ENCODE results near the gene RFWD3. TPM values are rescaled to one million over a fixed set of nuclear protein-coding genes. Genes with fewer than 3 reads are reported as not detected.
A peak's percentile ranks its signal among the peaks of the same experiment; 100 is the strongest.

Gene RFWD3
- total RNA-seq, 2 donors from 2014 or later: 34.2 to 61.2 TPM

- peak overlapping the region; percentile 98 for H3K4me3 Mint-ChIP-seq
- ATAC-seq: no peak
- H3K27me3 Mint-ChIP-seq: no peaks in the 10 kb centered on the region
- H3K27ac Mint-ChIP-seq: peak overlapping the region; percentile 95
- DNase-seq: no peak
- no peaks in the 10 kb centered on the region for H3K9me3 ChIP-seq (ENCODE audit: control insufficient read depth, low read length, poor library complexity, severe bottlenecking)
- peaks cover 52% of the 10 kb centered on the region for H3K4me1 Mint-ChIP-seq
- H3K36me3 Mint-ChIP-seq (ENCODE audit: low read depth): no peaks in the 10 kb centered on the region
Observed at GRCh38 chr16:74605746-74606520, 60.7 kb downstream of the RFWD3 start.

GRCh38 chr16:74605332-74605731 lies 61.3 kb downstream of the RFWD3 start:
- H3K4me1 Mint-ChIP-seq: peaks cover 58% of the 10 kb centered on the region
- DNase-seq (no peak), ATAC-seq (no peak)
- H3K9me3 ChIP-seq (ENCODE audit: control insufficient read depth, low read length, poor library complexity, severe bottlenecking): no peaks in the 10 kb centered on the region
- no peaks in the 10 kb centered on the region for H3K36me3 Mint-ChIP-seq (ENCODE audit: low read depth)
- peak overlapping the region; percentile 95 for H3K27ac Mint-ChIP-seq
- peak overlapping the region; percentile 98 for H3K4me3 Mint-ChIP-seq
- no peaks in the 10 kb centered on the region for H3K27me3 Mint-ChIP-seq

GRCh38 chr16:74603848-74604247 lies 62.8 kb downstream of the RFWD3 start:
- H3K4me3 Mint-ChIP-seq: peak overlapping the region; percentile 98
- H3K27ac Mint-ChIP-seq: peak overlapping the region; percentile 95
- no peaks in the 10 kb centered on the region for H3K27me3 Mint-ChIP-seq
- DNase-seq (no peak), ATAC-seq (no peak)
- H3K36me3 Mint-ChIP-seq (ENCODE audit: low read depth): peaks cover 2% of the 10 kb centered on the region
- H3K9me3 ChIP-seq (ENCODE audit: control insufficient read depth, low read length, poor library complexity, severe bottlenecking): no peaks in the 10 kb centered on the region
- H3K4me1 Mint-ChIP-seq: peaks cover 64% of the 10 kb centered on the region

GRCh38 chr16:74601126-74601871 lies 65.4 kb downstream of the RFWD3 start:
- Mint-ChIP-seq H3K36me3 (ENCODE audit: low read depth) (peaks cover 2% of the 10 kb centered on the region), H3K4me1 (peaks cover 60% of the 10 kb centered on the region), H3K4me3 (peak overlapping the region; percentile 78), H3K27me3 (no peaks in the 10 kb centered on the region), H3K27ac (peak overlapping the region; percentile 95)
- ATAC-seq (peak; percentile 98), DNase-seq (peak; percentile 37 to 66 (median 43))
- no peaks in the 10 kb centered on the region for H3K9me3 ChIP-seq (ENCODE audit: control insufficient read depth, low read length, poor library complexity, severe bottlenecking)

GRCh38 chr16:74596586-74596985 lies 70.1 kb downstream of the RFWD3 start:
- peaks cover 46% of the 10 kb centered on the region for H3K4me1 Mint-ChIP-seq
- no peak overlapping the region for H3K4me3 Mint-ChIP-seq
- DNase-seq: no peak
- H3K36me3 Mint-ChIP-seq (ENCODE audit: low read depth): peaks cover 2% of the 10 kb centered on the region
- no peaks in the 10 kb centered on the region for H3K9me3 ChIP-seq (ENCODE audit: control insufficient read depth, low read length, poor library complexity, severe bottlenecking)
- ATAC-seq: no peak
- H3K27me3 Mint-ChIP-seq: no peaks in the 10 kb centered on the region
- H3K27ac Mint-ChIP-seq: peak overlapping the region; percentile 14

- no peak for ATAC-seq
- H3K4me1 Mint-ChIP-seq: peaks cover 31% of the 10 kb centered on the region
- no peaks in the 10 kb centered on the region for H3K36me3 Mint-ChIP-seq (ENCODE audit: low read depth)
- H3K9me3 ChIP-seq (ENCODE audit: control insufficient read depth, low read length, poor library complexity, severe bottlenecking): no peaks in the 10 kb centered on the region
- peak overlapping the region; percentile 4 for H3K4me3 Mint-ChIP-seq
- DNase-seq: no peak
- H3K27me3 Mint-ChIP-seq: no peaks in the 10 kb centered on the region
- no peak overlapping the region for H3K27ac Mint-ChIP-seq
Observed at GRCh38 chr16:74592847-74593246, 73.8 kb downstream of the RFWD3 start.

GRCh38 chr16:74591876-74592650 lies 74.6 kb downstream of the RFWD3 start:
- peaks cover 35% of the 10 kb centered on the region for H3K4me1 Mint-ChIP-seq
- no peaks in the 10 kb centered on the region for H3K27me3 Mint-ChIP-seq
- ATAC-seq (no peak), DNase-seq (no peak)
- peak overlapping the region; percentile 53 for H3K4me3 Mint-ChIP-seq
- peaks cover 3% of the 10 kb centered on the region for H3K36me3 Mint-ChIP-seq (ENCODE audit: low read depth)
- H3K27ac Mint-ChIP-seq: peak overlapping the region; percentile 43
- no peaks in the 10 kb centered on the region for H3K9me3 ChIP-seq (ENCODE audit: control insufficient read depth, low read length, poor library complexity, severe bottlenecking)

- peaks cover 8% of the 10 kb centered on the region for H3K36me3 Mint-ChIP-seq (ENCODE audit: low read depth)
- peak overlapping the region; percentile 86 for H3K27ac Mint-ChIP-seq
- peaks cover 38% of the 10 kb centered on the region for H3K4me1 Mint-ChIP-seq
Observed at GRCh38 chr16:74586948-74587347, 79.7 kb downstream of the RFWD3 start.

GRCh38 chr16:74585846-74586443 lies 80.7 kb downstream of the RFWD3 start:
- H3K9me3 ChIP-seq (ENCODE audit: control insufficient read depth, low read length, poor library complexity, severe bottlenecking): no peaks in the 10 kb centered on the region
- peak; percentile 37 for ATAC-seq
- no peak for DNase-seq
- peaks cover 8% of the 10 kb centered on the region for H3K36me3 Mint-ChIP-seq (ENCODE audit: low read depth)
- no peak overlapping the region for H3K4me3 Mint-ChIP-seq
- H3K4me1 Mint-ChIP-seq: peaks cover 45% of the 10 kb centered on the region
- peak overlapping the region; percentile 86 for H3K27ac Mint-ChIP-seq
- H3K27me3 Mint-ChIP-seq: no peaks in the 10 kb centered on the region

More at GRCh38 chr16:74586948-74587347, 79.7 kb downstream of the RFWD3 start:
- ATAC-seq (no peak), DNase-seq (no peak)
- H3K27me3 Mint-ChIP-seq: no peaks in the 10 kb centered on the region
- H3K9me3 ChIP-seq (ENCODE audit: control insufficient read depth, low read length, poor library complexity, severe bottlenecking): no peaks in the 10 kb centered on the region
- H3K4me3 Mint-ChIP-seq: no peak overlapping the region

- Mint-ChIP-seq H3K36me3 (ENCODE audit: low read depth) (peaks cover 8% of the 10 kb centered on the region), H3K4me3 (peak overlapping the region; percentile 0), H3K27me3 (no peaks in the 10 kb centered on the region), H3K4me1 (peaks cover 54% of the 10 kb centered on the region), H3K27ac (peak overlapping the region; percentile 86)
- no peak for ATAC-seq
- H3K9me3 ChIP-seq (ENCODE audit: control insufficient read depth, low read length, poor library complexity, severe bottlenecking): no peaks in the 10 kb centered on the region
- no peak for DNase-seq
Observed at GRCh38 chr16:74583926-74584666, 82.6 kb downstream of the RFWD3 start.

GRCh38 chr16:74582970-74583369 lies 83.7 kb downstream of the RFWD3 start:
- peak overlapping the region; percentile 86 for H3K27ac Mint-ChIP-seq
- peaks cover 8% of the 10 kb centered on the region for H3K36me3 Mint-ChIP-seq (ENCODE audit: low read depth)
- H3K4me1 Mint-ChIP-seq: peaks cover 59% of the 10 kb centered on the region
- ATAC-seq: no peak
- H3K27me3 Mint-ChIP-seq: no peaks in the 10 kb centered on the region
- no peaks in the 10 kb centered on the region for H3K9me3 ChIP-seq (ENCODE audit: control insufficient read depth, low read length, poor library complexity, severe bottlenecking)
- no peak for DNase-seq
- no peak overlapping the region for H3K4me3 Mint-ChIP-seq

- ATAC-seq (no peak), DNase-seq (no peak)
- Mint-ChIP-seq H3K27me3 (no peaks in the 10 kb centered on the region), H3K4me1 (peaks cover 49% of the 10 kb centered on the region), H3K27ac (peak overlapping the region; percentile 84), H3K4me3 (peak overlapping the region; percentile 47), H3K36me3 (ENCODE audit: low read depth) (peaks cover 5% of the 10 kb centered on the region)
- H3K9me3 ChIP-seq (ENCODE audit: control insufficient read depth, low read length, poor library complexity, severe bottlenecking): no peaks in the 10 kb centered on the region
Observed at GRCh38 chr16:74580833-74581232, 85.8 kb downstream of the RFWD3 start.
